Fibroblast of villous mesenchyme (primary cell): ENCODE data around the gene KLHDC4. TPM values are rescaled to one million over a fixed set of nuclear protein-coding genes. Genes with fewer than 3 reads are reported as not detected.
"Not testable (repeated sequence)": the region's sequence is repeated elsewhere in the genome, so short reads cannot be mapped to it uniquely, and the experiment has no call there.

Experiments
- DNase-seq: peaks from one replicate; pipeline ENCODE4 v3.0.0-alpha.2; 2010; ENCODE audit warnings: low read depth
- H3K4me3 ChIP-seq: 2 replicates; pipeline ENCODE4 v1.5.1; 2011; ENCODE audit warnings: low read depth, mild to moderate bottlenecking, low read length
- CTCF ChIP-seq: IDR thresholded peaks from 2 replicates; pipeline ENCODE4 v1.5.1; 2012; ENCODE audit warnings: low read depth, mild to moderate bottlenecking, low read length; ENCODE audit not compliant: insufficient read depth
- total RNA-seq: library from RNA; depleted of rRNA; stranded (reverse); fragments of >200 nt; gene quantifications from 2 replicates; pipeline ENCODE4 v1.2.3, GENCODE V29; 2012

Gene KLHDC4
- total RNA-seq, 1 donor, result 14.7 TPM

GRCh38 chr16:87784812-87785211 is 19.0 kb upstream of the KLHDC4 start:
- no peak for DNase-seq
- no peak for TF ChIP-seq CTCF
- H3K4me3 ChIP-seq, result no peak overlapping the region

GRCh38 chr16:87782033-87782432 is 16.2 kb upstream of the KLHDC4 start:
- TF ChIP-seq CTCF, result no peak
- no peak for DNase-seq
- H3K4me3 ChIP-seq, result no peak overlapping the region

- DNase-seq, result peak; percentile 27
- H3K4me3 ChIP-seq, result no peak overlapping the region
- no peak for TF ChIP-seq CTCF
Measured at GRCh38 chr16:87780385-87780989, 14.7 kb upstream of the KLHDC4 start.

GRCh38 chr16:87778830-87779579 is 13.2 kb upstream of the KLHDC4 start:
- H3K4me3 ChIP-seq, result no peak overlapping the region
- peak; percentile 75 for TF ChIP-seq CTCF

GRCh38 chr16:87778476-87778829 is 12.7 kb upstream of the KLHDC4 start:
- H3K4me3 ChIP-seq, result no peak overlapping the region
- no peak for TF ChIP-seq CTCF
- DNase-seq, result no peak

More at GRCh38 chr16:87778830-87779579, 13.2 kb upstream of the KLHDC4 start:
- DNase-seq, result peak; percentile 96

GRCh38 chr16:87773836-87774235 is 8.1 kb upstream of the KLHDC4 start:
- DNase-seq, H3K4me3 ChIP-seq: not testable (repeated sequence)

- H3K4me3 ChIP-seq, DNase-seq: not testable (repeated sequence)
Measured at GRCh38 chr16:87767456-87767855, 1.7 kb upstream of the KLHDC4 start.

- TF ChIP-seq CTCF, result no peak
- H3K4me3 ChIP-seq, result peak overlapping the region; percentile 88
- DNase-seq, result no peak
Measured at GRCh38 chr16:87766485-87766797, 655 bp upstream of the KLHDC4 start.
